Stimulated activated CD8-positive, alpha-beta memory T cell treated with anti-CD3 and anti-CD28 coated beads, Interleukin-7, amount 100 ng/mL, for 1 hour (primary cell): Measurements from ENCODE around the gene CCT3.
"Not testable (repeated sequence)": the region's sequence is repeated elsewhere in the genome, so short reads cannot be mapped to it uniquely, and the experiment has no call there.

Experiments
- DNase-seq, 2 donors: peaks; one replicate each; pipeline ENCODE4 v3.0.0-alpha.2; 2020; ENCODE audit warnings: low read depth in 2 of 2

CCT3 gene

GRCh38 chr1:156338180-156338976, at the start of gene CCT3, which contains the start of gene TSACC:
Gene CCT3, minus strand, starts transcription at chr1:156338292. Its CDS starts 108 bp downstream, at chr1:156338184.
Gene TSACC, plus strand, starts transcription at chr1:156338526. Its CDS starts 1,232 bp downstream, at chr1:156339758.
- peak; percentile 98 to 99 for DNase-seq

DNA sequence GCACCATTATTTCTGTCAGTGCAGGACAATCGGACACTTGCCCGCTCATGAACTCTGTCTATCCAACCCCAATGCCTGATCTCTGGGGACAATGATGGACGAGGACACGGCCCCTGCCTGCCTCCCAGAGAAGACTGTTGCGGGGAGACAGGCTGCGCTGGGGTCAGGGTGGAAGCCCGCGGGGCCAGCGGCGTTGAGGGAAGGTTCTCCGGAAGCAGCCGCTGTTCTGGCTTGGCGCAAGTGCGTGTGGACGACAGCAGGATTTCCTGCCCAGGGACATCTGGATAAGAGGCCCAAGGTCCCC, 49.7 kb upstream of the CCT3 start:
- DNase-seq = no peak

- no peak for DNase-seq
These were observed 49.1 kb upstream of the CCT3 start for GRCh38 chr1:156386949-156387869.

DNA sequence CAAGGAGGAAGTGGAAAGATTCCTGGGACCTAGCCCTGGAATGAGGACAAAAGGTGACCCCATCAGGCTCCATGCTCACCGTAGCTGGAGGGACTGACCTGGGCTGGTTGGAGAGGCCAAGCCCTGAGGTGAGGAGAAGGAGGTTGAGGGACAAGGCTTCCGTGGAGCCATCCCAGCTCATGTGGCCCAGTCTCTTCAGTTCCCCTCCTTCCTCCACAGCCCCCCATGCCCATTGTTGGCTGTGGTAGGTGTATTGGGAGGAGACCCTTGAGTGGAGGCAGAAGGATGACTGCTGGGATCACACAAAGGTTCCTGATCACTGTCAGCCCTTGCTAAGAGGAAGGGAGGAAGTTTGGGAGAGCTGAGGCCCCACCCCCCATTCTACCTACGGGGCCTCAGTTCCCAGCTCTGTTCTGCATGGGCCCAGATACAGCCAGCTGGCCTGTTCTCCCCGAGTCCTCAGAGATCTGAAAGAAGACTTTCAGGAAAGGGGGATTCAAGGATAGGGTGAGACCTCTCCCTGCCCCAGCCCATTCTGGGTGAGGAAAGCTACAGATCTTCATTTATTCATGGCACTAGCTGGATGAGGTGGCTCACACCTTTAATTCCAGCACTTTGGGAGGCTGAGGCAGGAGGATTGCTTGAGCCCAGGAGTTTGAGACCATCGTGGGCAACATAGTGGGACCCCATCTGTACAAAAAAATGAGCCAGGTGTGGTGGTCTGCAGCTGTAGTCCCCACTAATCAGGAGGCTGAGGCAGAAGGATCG, 48.2 kb upstream of the CCT3 start:
- DNase-seq = no peak

DNA sequence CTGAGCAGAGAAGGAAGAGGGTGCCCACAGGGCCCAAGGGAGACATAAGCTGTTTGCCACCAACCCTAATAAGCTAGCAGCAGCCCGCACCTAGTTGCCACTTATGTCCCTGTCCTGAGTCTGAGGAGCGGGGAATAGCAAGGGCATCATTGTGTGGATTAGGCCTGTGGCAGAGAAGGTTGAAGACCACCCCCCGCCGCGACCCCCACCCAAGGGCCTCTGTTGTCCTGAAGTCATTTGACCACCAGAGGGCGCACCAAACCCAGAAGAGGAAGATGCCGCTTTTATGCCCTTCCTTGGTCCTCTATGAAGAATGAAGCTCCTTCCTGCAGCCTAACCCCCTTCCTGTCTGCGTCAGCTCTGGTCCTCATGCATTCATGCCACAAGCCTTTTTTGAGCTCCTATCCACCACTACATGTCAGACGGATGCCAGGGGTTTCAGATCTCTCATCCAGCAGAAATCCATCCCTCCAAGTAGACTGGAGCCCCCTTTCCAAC, 47.5 kb upstream of the CCT3 start:
- peak; percentile 47 to 64 for DNase-seq

GRCh38 chr1:156384658-156385057, 46.6 kb upstream of the CCT3 start:
- DNase-seq = no peak

- DNase-seq = no peak
These were observed 45.9 kb upstream of the CCT3 start for GRCh38 chr1:156384007-156384406.

DNA sequence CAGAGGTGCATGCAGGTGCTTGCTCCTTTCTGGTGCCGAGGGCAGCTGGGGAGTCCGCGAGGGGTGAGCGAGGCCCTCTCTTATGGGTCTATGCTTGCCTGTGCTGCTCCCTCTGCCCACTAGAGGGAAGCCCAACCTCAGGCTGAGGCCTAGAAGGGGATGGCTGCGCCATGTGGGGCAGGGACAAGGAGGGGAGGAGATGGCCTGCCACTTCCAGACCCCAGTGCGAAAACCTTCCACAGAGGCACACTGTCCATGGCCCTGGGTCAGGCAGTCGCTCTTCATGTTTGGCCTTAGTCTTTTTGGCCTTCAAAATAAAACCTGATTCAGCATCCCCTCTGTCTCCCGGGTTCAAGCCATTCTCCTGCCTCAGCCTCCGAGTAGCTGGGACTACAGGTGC, 44.9 kb upstream of the CCT3 start:
- peak; percentile 16 to 22 for DNase-seq

- DNase-seq = no peak
These were observed 44.5 kb upstream of the CCT3 start for GRCh38 chr1:156382561-156382960.

DNA sequence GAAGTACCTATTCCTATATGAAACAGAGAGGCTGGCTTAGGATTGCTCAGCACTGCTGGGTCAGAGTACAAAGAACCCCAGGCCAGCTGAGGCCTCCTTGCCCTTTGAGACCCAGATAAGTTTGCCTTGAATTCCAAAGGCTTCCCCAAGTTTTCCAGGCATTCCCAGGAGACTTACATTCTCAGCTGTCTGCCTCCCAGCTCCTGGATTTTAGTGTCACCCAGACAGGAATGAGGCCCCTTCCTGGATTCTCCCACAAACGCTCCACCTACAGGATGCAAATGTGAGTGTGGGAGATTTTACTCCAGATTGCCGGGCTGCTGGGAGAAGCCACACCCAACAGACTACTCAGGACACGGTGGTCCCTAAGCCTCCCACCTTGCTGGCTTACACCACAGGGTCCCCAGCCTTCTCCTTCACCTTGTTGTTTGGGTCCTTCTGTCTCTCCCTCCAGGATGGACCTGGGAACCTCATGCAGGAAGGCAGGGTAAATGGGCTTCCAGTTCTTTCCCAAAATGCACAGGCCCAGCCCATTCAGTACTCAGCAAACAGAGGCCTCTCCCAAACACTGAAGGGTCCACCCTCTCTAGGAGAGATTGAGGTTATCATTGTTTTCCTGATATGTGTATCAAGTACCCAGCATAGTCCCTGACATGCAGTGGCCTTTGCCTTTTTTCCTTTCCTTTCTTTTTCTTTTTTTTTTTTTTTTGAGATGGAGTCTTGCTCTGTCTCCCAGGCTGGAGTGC, 41.5 kb upstream of the CCT3 start:
- no peak for DNase-seq

DNA sequence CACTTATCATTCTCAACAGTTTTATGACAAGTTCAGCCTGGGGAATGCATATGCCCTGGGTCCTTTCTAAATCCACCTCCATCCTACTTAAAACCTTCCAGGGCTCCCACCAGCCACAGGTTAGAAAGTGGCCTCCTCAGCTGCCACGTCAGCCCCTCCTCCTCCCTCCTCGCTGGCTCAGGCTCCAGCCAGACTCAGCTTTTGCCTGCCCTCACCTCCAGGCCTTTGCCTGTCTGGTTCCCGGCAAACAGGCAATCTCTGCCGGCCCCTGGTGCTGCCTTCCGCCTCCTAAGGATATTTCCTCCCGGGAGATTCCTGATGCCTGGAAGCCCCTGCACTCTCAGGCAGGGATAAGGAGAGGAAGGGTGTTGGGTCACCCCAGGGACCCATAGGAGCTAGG, 40.5 kb upstream of the CCT3 start:
- DNase-seq = no peak

- no peak for DNase-seq
These were observed 39.1 kb upstream of the CCT3 start for GRCh38 chr1:156376958-156377919.

DNA sequence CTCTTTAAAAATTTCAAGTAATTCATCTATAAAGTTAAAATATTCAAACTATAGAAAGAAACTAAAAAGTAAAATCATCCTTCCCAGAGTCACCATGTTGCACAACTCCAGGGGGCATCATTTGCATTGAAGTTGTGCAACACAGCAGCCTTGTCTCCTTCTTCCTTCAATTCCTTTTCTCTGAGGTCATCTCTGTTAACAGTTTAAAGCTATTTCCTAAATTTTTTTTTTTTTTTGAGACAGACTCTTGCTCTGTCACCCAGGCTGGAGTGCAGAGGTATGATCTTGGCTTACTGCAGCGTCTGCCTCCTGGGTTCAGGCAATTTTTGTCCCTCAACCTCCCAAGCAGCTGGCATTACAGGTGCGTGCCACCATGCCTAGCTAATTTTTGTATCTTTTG, 38.1 kb upstream of the CCT3 start:
- DNase-seq = no peak

- DNase-seq = no peak
These were observed 35.5 kb upstream of the CCT3 start for GRCh38 chr1:156373546-156373945.

DNA sequence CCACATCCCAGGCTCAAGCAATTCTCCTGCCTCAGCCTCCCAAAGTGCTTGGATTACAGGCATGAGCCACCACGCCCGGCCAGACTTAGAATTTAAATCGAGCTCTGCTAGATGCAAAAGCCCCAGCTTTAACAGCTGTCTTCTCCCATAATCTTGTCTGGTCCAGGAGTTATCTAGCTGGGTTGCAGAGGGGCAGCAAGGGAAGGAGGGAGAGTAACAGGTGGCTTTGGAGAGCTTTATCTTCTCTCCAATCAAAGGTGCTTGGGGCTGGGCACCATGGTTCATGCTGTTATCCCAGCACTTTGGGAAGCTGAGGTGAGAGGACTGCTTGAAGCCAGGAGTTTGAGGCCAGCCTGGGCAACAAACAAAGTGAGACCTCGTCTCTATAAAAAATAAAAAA, 34.8 kb upstream of the CCT3 start:
- no peak for DNase-seq

GRCh38 chr1:156372265-156372586, 34.1 kb upstream of the CCT3 start:
- no peak for DNase-seq

- DNase-seq = no peak
These were observed 33.6 kb upstream of the CCT3 start for GRCh38 chr1:156371553-156372264.

DNA sequence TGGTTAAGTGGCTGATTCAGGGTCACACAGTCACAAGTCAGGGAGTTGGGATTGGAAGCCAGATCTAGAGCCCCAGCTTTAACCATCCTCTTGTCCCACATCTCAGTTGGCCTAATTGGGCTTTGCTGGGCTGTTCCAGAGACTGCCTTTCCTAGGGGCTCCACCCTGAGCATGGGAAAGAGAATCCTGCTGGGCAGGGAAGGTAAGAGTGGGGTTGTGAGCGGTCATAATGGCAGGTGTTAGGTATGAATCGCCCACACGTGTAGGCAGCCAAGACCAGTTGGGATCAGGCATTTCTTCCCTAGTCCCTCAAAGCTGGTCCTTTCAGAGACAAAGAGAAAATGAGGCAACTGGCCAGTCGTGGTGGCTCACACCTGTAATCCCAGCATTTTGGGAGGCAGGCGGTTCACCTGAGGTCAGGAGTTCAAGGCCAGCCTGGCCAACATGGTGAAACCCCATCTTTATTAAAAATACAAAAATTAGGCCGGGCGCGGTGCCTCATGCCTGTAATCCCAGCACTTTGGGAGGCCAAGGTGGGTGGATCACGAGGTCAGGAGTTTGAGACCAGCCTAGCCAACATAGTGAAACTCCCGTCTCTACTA, 31.7 kb upstream of the CCT3 start:
- DNase-seq = not testable (repeated sequence)
